Activated naive CD4-positive, alpha-beta T cell treated with anti-CD3 and anti-CD28 coated beads, Interleukin-2, amount 10 ng/mL, durations not matched to agents 7 days and 5 days (primary cell): Measurements from ENCODE around the gene SLC38A4.

Source experiments
- CTCF ChIA-PET: fragments of 350-600 bp; sonication (Branson Sonifier 250); formaldehyde crosslinking; loops from one replicate; lab custom pipeline; 2021; ENCODE audit warnings: antibody characterized with exemption; lab: Charles Lee
- DNase-seq: peaks from one replicate; pipeline ENCODE4 v3.0.0-alpha.2; 2020
- H3K27ac Mint-ChIP-seq: one replicate; pipeline ENCODE4 v1.8.0; 2021; ENCODE audit warnings: mild to moderate bottlenecking, moderate library complexity, mixed read lengths
- H3K27me3 Mint-ChIP-seq: one replicate; pipeline ENCODE4 v1.8.0; 2021; ENCODE audit warnings: mild to moderate bottlenecking, mixed read lengths
- H3K36me3 Mint-ChIP-seq: one replicate; pipeline ENCODE4 v1.8.0; 2021; ENCODE audit warnings: mixed read lengths
- H3K4me1 Mint-ChIP-seq: one replicate; pipeline ENCODE4 v1.8.0; 2021; ENCODE audit warnings: mixed read lengths
- H3K4me3 Mint-ChIP-seq: one replicate; pipeline ENCODE4 v1.8.0; 2021; ENCODE audit warnings: mild to moderate bottlenecking, moderate library complexity, mixed read lengths
- H3K9me3 Mint-ChIP-seq: one replicate; pipeline ENCODE4 v1.8.0; 2021; ENCODE audit warnings: mixed read lengths

The SLC38A4 gene

GRCh38 chr12:46779063-46779462, 46.7 kb downstream of the SLC38A4 start:
- Mint-ChIP-seq H3K27me3 (no peaks in the 10 kb centered on the region), H3K36me3 (no peaks in the 10 kb centered on the region), H3K9me3 (no peaks in the 10 kb centered on the region), H3K4me3 (no peak overlapping the region), H3K4me1 (no peaks in the 10 kb centered on the region), H3K27ac (no peak overlapping the region)
- no peak for DNase-seq
- CTCF ChIA-PET: no interaction called here

DNA sequence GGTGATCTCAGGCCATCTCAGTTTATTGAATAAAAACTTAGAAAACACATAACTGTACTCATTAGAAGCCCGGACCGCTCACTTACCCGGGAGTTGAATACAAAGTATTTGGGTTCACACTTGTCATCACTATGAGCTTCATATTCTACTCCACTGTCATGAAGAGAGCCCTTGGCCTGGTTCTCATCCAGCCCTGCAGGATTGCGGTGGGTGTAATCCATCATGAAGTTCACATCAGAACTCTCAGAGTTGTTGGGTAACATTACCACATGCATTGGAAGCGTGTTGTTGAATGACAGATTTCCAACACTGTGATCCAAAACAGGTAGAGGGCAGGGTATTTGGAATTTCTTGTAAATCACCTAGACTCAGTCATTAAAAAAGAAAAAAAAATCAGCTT, 47.4 kb downstream of the SLC38A4 start:
- DNase-seq: no peak
- Mint-ChIP-seq H3K4me1 (no peaks in the 10 kb centered on the region), H3K27ac (no peak overlapping the region), H3K9me3 (no peaks in the 10 kb centered on the region), H3K36me3 (no peaks in the 10 kb centered on the region), H3K4me3 (no peak overlapping the region), H3K27me3 (no peaks in the 10 kb centered on the region)
- CTCF ChIA-PET: no interaction called here

DNA sequence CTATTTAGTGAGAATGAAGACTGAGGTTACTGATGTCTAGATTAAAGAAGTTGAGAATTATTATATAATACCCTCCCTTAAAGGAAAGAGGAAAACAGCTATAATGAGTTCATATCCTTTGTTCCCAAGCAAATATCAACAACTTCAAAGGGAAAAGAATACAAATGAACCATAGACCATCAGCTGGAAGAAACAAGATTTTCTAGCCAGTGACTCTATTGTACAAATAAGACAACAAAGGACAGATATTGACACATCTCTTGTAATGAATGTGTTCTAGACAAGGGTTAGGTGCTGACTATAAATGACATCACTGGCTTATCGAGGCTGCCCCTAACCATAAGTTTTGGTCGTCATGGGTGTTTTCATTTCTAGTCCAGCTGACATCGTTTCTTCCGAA, 48.2 kb downstream of the SLC38A4 start:
- CTCF ChIA-PET: interaction anchor here (1.2 kb wide), 1 partner anchor 652 kb away, joined by 3 read pairs; no protein-coding TSS in a partner anchor
- Mint-ChIP-seq H3K27me3 (no peaks in the 10 kb centered on the region), H3K4me1 (no peaks in the 10 kb centered on the region), H3K4me3 (no peak overlapping the region), H3K36me3 (no peaks in the 10 kb centered on the region), H3K9me3 (no peaks in the 10 kb centered on the region), H3K27ac (no peak overlapping the region)
- no peak for DNase-seq

GRCh38 chr12:46775796-46776195, 50.0 kb downstream of the SLC38A4 start:
- Mint-ChIP-seq H3K27me3 (peaks cover 4% of the 10 kb centered on the region), H3K4me3 (no peak overlapping the region), H3K4me1 (no peaks in the 10 kb centered on the region)

DNA sequence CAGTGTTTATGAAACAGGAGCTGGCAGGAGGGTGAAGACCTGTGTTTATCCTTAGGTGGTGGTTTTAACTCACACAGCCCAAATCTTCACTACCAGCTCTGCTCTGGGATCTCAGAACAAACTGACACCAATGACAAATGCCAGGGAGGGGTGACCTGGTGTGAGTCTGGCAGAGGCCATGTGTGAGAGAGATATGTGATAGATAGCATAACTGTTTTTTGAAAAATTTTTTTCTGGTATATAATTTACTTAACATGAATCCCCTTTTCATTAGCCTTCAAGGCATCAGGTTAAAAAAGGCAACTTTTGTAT, 51.5 kb downstream of the SLC38A4 start:
- H3K4me3 Mint-ChIP-seq: no peak overlapping the region
- H3K36me3 Mint-ChIP-seq: no peaks in the 10 kb centered on the region
- H3K9me3 Mint-ChIP-seq: no peaks in the 10 kb centered on the region
- CTCF ChIA-PET: no interaction called here
- no peak for DNase-seq
- H3K27ac Mint-ChIP-seq: no peak overlapping the region
- no peaks in the 10 kb centered on the region for H3K4me1 Mint-ChIP-seq
- peaks cover 4% of the 10 kb centered on the region for H3K27me3 Mint-ChIP-seq

More at GRCh38 chr12:46775796-46776195, 50.0 kb downstream of the SLC38A4 start:
- H3K36me3 Mint-ChIP-seq: no peaks in the 10 kb centered on the region
- no peak overlapping the region for H3K27ac Mint-ChIP-seq
- no peak for DNase-seq
- H3K9me3 Mint-ChIP-seq: no peaks in the 10 kb centered on the region
- CTCF ChIA-PET: no interaction called here

- Mint-ChIP-seq H3K9me3 (no peaks in the 10 kb centered on the region), H3K4me3 (no peak overlapping the region), H3K27me3 (peaks cover 4% of the 10 kb centered on the region), H3K4me1 (no peaks in the 10 kb centered on the region), H3K27ac (no peak overlapping the region), H3K36me3 (no peaks in the 10 kb centered on the region)
- CTCF ChIA-PET: no interaction called here
- no peak for DNase-seq
Observed at GRCh38 chr12:46773586-46774321, 52.0 kb downstream of the SLC38A4 start.

DNA sequence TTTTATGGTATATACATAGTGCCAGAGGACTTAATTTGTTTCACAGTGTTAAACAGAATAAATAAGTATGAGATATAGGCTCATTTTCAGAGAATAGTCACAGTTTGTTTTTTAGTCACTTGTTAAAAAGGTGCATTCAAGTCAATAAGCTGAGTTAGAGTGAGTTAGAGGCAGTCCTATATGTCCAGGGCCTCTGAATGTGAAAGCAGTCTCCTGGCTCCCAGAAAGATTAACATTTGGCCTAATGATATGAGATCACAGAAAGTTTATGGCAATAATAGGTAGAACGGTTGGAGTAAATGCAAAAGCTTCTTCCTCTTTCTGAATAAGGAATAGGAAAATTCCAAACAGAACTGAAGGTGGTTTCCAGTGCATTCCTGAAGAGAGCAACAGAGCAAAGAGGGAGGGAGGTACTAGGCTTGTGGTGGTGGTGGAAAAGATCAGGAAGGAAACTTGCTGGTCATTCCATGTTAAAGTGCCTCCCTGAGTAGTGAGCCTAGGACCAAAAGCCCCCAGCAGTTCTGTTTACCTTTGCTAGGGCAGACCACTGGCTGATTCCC, 54.4 kb downstream of the SLC38A4 start:
- CTCF ChIA-PET: no interaction called here
- H3K4me1 Mint-ChIP-seq: no peaks in the 10 kb centered on the region
- H3K9me3 Mint-ChIP-seq: no peaks in the 10 kb centered on the region
- H3K4me3 Mint-ChIP-seq: no peak overlapping the region
- H3K36me3 Mint-ChIP-seq: no peaks in the 10 kb centered on the region
- H3K27me3 Mint-ChIP-seq: peaks cover 4% of the 10 kb centered on the region
- no peak overlapping the region for H3K27ac Mint-ChIP-seq
- DNase-seq: no peak

DNA sequence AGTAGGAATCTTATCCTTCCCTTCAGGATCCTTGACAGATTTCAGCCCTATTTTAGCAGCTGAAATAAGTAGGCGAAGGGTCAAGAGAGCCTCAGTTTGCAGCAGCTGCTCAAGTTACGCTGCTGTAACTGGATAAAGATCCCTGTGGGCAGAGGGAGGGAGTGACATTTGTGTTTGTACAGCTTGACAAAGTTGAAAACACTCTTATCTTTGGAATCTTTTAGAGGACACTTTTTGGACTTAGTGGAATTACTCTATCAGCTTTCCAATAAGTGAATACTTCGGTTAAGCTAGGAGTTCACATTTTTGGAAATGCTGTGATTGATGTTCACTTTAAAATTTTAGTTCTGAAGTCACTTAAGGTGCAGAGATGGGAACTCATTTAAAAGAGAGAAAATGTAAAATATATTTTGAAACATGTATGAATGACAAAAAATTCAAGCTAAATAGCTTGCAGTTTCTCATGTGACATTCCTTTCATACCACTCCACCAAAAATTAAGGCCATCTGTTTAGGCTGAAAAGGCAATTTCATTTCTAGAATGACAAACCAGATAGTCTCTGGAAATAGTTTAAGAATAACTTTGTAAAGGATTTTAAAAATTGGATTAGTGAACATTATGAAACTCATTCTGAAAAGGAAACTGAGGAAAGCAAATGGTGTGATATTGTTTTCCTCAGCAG, 55.2 kb downstream of the SLC38A4 start:
- Mint-ChIP-seq H3K4me1 (no peaks in the 10 kb centered on the region), H3K4me3 (no peak overlapping the region), H3K36me3 (no peaks in the 10 kb centered on the region), H3K9me3 (no peaks in the 10 kb centered on the region), H3K27ac (no peak overlapping the region), H3K27me3 (peaks cover 4% of the 10 kb centered on the region)
- no peak for DNase-seq
- CTCF ChIA-PET: no interaction called here

DNA sequence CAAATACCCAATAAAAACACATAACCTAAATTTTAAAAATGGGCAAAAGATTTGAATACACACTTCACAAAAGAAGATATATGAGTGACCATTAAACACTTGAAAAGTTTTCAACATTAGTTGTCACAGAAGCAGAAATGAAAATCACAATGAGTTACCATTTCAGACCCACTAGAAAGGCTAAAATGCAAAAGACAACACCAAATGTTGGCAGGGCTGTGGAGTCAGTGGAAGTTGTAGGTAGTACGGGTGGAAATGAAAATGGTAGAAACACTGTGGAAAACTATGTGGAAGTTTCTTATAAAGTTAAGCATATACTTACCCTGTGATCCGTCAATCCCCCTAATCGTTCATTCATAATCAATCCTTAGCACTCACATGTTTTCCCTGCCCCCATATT, 61.8 kb downstream of the SLC38A4 start:
- Mint-ChIP-seq H3K4me3 (no peak overlapping the region), H3K27me3 (no peaks in the 10 kb centered on the region), H3K9me3 (peaks cover 3% of the 10 kb centered on the region), H3K27ac (no peak overlapping the region), H3K36me3 (no peaks in the 10 kb centered on the region), H3K4me1 (no peaks in the 10 kb centered on the region)
- DNase-seq: no peak
- CTCF ChIA-PET: no interaction called here

- Mint-ChIP-seq H3K4me3 (no peak overlapping the region), H3K27ac (no peak overlapping the region), H3K36me3 (no peaks in the 10 kb centered on the region), H3K9me3 (peaks cover 7% of the 10 kb centered on the region), H3K4me1 (no peaks in the 10 kb centered on the region), H3K27me3 (no peaks in the 10 kb centered on the region)
- CTCF ChIA-PET: no interaction called here
- no peak for DNase-seq
Observed at GRCh38 chr12:46763230-46763629, 62.6 kb downstream of the SLC38A4 start.

GRCh38 chr12:46754550-46754949, 71.2 kb downstream of the SLC38A4 start:
- Mint-ChIP-seq H3K4me1 (no peaks in the 10 kb centered on the region), H3K27ac (no peak overlapping the region), H3K4me3 (no peak overlapping the region), H3K9me3 (peaks cover 15% of the 10 kb centered on the region), H3K27me3 (no peaks in the 10 kb centered on the region), H3K36me3 (no peaks in the 10 kb centered on the region)
- CTCF ChIA-PET: no interaction called here
- no peak for DNase-seq

DNA sequence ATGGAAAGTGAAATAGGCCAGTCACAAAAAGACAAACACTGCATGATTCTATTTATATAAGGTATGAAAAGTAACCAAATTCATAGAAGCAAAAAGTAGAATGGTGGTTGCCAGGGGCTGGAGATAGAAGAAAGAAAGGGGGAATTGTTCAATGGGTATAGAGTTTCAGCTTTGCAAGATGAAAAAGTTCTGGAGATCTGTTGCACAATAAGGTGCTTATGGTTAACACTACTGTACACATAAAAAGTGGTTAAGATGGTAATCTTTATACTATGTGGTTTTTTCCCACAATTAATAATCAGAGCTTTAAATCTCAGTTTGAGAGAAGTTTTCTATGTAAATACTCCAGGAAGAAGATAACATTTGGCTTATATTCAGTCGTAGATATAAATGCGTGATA, 73.4 kb downstream of the SLC38A4 start:
- no peaks in the 10 kb centered on the region for H3K4me1 Mint-ChIP-seq
- CTCF ChIA-PET: no interaction called here
- no peaks in the 10 kb centered on the region for H3K36me3 Mint-ChIP-seq
- no peaks in the 10 kb centered on the region for H3K27me3 Mint-ChIP-seq
- peaks cover 12% of the 10 kb centered on the region for H3K9me3 Mint-ChIP-seq
- DNase-seq: no peak
- H3K4me3 Mint-ChIP-seq: no peak overlapping the region
- H3K27ac Mint-ChIP-seq: no peak overlapping the region

GRCh38 chr12:46751173-46751572, 74.6 kb downstream of the SLC38A4 start:
- no peak overlapping the region for H3K27ac Mint-ChIP-seq
- no peaks in the 10 kb centered on the region for H3K27me3 Mint-ChIP-seq
- peaks cover 9% of the 10 kb centered on the region for H3K9me3 Mint-ChIP-seq
- CTCF ChIA-PET: no interaction called here
- H3K4me3 Mint-ChIP-seq: no peak overlapping the region
- no peak for DNase-seq
- H3K36me3 Mint-ChIP-seq: no peaks in the 10 kb centered on the region
- H3K4me1 Mint-ChIP-seq: no peaks in the 10 kb centered on the region

DNA sequence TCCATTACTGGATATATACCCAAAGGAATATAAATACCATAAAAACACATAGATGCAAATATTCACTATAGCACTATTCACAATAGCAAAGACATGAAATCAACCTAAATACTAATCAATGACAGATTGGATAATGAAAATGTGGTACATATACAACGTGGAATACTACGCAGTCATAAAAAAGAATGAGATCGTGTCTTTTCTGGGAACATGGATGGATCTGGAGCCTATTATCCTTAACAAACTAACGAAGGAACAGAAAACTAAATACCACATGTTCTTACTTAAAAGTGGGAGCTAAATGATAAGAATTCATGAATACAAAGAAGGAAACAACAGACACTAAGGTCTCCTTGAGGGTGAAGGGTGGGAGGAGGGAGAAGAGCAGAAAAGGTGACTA, 76.5 kb downstream of the SLC38A4 start:
- Mint-ChIP-seq H3K4me1 (no peaks in the 10 kb centered on the region), H3K27ac (no peak overlapping the region), H3K36me3 (no peaks in the 10 kb centered on the region), H3K27me3 (peaks cover 2% of the 10 kb centered on the region), H3K4me3 (no peak overlapping the region), H3K9me3 (peaks cover 12% of the 10 kb centered on the region)
- DNase-seq: no peak
- CTCF ChIA-PET: no interaction called here

- Mint-ChIP-seq H3K4me3 (no peak overlapping the region), H3K27ac (no peak overlapping the region), H3K36me3 (no peaks in the 10 kb centered on the region), H3K9me3 (peaks cover 17% of the 10 kb centered on the region), H3K27me3 (peaks cover 8% of the 10 kb centered on the region), H3K4me1 (no peaks in the 10 kb centered on the region)
- CTCF ChIA-PET: no interaction called here
- DNase-seq: no peak
Observed at GRCh38 chr12:46744283-46744682, 81.5 kb downstream of the SLC38A4 start.
